ENCODE results near the gene PIAS1.

DNA sequence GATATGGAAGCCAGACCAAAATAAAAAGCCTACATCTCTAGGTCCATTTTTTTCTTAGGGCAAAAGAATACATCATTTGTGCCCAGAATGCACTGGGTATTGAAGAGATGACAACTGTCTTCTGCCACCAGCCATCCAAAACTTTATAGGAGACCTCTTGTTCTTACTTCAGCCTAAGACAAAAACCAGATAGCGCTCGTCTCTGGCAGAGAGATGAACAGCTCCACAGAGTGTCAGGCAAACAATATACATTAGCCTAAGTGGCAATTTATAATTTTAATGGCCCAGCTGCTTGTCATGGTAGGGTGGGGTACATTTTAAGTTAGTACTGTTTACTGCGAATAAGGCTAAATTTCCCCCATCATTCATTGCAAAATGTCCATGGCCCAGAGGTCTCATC is 38.9 kb upstream of the PIAS1 start:
- TF ChIP-seq, protein P1, sequence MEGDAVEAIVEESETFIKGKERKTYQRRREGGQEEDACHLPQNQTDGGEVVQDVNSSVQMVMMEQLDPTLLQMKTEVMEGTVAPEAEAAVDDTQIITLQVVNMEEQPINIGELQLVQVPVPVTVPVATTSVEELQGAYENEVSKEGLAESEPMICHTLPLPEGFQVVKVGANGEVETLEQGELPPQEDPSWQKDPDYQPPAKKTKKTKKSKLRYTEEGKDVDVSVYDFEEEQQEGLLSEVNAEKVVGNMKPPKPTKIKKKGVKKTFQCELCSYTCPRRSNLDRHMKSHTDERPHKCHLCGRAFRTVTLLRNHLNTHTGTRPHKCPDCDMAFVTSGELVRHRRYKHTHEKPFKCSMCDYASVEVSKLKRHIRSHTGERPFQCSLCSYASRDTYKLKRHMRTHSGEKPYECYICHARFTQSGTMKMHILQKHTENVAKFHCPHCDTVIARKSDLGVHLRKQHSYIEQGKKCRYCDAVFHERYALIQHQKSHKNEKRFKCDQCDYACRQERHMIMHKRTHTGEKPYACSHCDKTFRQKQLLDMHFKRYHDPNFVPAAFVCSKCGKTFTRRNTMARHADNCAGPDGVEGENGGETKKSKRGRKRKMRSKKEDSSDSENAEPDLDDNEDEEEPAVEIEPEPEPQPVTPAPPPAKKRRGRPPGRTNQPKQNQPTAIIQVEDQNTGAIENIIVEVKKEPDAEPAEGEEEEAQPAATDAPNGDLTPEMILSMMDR (tag by site-specific recombination; IDR thresholded peaks at IDR 0.05): no peak
- TF ChIP-seq ZNF10 (tag by site-specific recombination; IDR thresholded peaks at IDR 0.05) (no peak), ZXDB (tag by site-specific recombination; IDR thresholded peaks at IDR 0.05) (no peak), ZBTB17 (tag by site-specific recombination; IDR thresholded peaks at IDR 0.05) (no peak), ZNF510 (tag by site-specific recombination; IDR thresholded peaks at IDR 0.05; ENCODE audit: insufficient replicate concordance) (no peak), OSR2 (tag by site-specific recombination; IDR thresholded peaks at IDR 0.05) (no peak)
- TF ChIP-seq, protein P2, sequence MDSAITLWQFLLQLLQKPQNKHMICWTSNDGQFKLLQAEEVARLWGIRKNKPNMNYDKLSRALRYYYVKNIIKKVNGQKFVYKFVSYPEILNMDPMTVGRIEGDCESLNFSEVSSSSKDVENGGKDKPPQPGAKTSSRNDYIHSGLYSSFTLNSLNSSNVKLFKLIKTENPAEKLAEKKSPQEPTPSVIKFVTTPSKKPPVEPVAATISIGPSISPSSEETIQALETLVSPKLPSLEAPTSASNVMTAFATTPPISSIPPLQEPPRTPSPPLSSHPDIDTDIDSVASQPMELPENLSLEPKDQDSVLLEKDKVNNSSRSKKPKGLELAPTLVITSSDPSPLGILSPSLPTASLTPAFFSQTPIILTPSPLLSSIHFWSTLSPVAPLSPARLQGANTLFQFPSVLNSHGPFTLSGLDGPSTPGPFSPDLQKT (IDR thresholded peaks at IDR 0.05; ENCODE audit: borderline replicate concordance, low read depth, low read length): no peak
- TF ChIP-seq, protein P3, sequence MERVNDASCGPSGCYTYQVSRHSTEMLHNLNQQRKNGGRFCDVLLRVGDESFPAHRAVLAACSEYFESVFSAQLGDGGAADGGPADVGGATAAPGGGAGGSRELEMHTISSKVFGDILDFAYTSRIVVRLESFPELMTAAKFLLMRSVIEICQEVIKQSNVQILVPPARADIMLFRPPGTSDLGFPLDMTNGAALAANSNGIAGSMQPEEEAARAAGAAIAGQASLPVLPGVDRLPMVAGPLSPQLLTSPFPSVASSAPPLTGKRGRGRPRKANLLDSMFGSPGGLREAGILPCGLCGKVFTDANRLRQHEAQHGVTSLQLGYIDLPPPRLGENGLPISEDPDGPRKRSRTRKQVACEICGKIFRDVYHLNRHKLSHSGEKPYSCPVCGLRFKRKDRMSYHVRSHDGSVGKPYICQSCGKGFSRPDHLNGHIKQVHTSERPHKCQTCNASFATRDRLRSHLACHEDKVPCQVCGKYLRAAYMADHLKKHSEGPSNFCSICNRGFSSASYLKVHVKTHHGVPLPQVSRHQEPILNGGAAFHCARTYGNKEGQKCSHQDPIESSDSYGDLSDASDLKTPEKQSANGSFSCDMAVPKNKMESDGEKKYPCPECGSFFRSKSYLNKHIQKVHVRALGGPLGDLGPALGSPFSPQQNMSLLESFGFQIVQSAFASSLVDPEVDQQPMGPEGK (tag by site-specific recombination; IDR thresholded peaks at IDR 0.05): no peak
- TF ChIP-seq, protein P4, sequence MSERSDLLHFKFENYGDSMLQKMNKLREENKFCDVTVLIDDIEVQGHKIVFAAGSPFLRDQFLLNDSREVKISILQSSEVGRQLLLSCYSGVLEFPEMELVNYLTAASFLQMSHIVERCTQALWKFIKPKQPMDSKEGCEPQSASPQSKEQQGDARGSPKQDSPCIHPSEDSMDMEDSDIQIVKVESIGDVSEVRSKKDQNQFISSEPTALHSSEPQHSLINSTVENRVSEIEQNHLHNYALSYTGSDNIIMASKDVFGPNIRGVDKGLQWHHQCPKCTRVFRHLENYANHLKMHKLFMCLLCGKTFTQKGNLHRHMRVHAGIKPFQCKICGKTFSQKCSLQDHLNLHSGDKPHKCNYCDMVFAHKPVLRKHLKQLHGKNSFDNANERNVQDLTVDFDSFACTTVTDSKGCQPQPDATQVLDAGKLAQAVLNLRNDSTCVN (tag by site-specific recombination; optimal IDR thresholded peaks at IDR 0.05): no peak
- TF ChIP-seq, protein P5, sequence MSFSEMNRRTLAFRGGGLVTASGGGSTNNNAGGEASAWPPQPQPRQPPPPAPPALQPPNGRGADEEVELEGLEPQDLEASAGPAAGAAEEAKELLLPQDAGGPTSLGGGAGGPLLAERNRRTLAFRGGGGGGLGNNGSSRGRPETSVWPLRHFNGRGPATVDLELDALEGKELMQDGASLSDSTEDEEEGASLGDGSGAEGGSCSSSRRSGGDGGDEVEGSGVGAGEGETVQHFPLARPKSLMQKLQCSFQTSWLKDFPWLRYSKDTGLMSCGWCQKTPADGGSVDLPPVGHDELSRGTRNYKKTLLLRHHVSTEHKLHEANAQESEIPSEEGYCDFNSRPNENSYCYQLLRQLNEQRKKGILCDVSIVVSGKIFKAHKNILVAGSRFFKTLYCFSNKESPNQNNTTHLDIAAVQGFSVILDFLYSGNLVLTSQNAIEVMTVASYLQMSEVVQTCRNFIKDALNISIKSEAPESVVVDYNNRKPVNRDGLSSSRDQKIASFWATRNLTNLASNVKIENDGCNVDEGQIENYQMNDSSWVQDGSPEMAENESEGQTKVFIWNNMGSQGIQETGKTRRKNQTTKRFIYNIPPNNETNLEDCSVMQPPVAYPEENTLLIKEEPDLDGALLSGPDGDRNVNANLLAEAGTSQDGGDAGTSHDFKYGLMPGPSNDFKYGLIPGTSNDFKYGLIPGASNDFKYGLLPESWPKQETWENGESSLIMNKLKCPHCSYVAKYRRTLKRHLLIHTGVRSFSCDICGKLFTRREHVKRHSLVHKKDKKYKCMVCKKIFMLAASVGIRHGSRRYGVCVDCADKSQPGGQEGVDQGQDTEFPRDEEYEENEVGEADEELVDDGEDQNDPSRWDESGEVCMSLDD (tag by site-specific recombination; IDR thresholded peaks at IDR 0.05): no peak
- TF ChIP-seq, protein P6, sequence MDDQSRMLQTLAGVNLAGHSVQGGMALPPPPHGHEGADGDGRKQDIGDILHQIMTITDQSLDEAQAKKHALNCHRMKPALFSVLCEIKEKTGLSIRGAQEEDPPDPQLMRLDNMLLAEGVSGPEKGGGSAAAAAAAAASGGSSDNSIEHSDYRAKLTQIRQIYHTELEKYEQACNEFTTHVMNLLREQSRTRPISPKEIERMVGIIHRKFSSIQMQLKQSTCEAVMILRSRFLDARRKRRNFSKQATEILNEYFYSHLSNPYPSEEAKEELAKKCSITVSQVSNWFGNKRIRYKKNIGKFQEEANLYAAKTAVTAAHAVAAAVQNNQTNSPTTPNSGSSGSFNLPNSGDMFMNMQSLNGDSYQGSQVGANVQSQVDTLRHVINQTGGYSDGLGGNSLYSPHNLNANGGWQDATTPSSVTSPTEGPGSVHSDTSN (CRISPR knock-in tag; IDR thresholded peaks at IDR 0.05): no peak
- TF ChIP-seq, protein P7, sequence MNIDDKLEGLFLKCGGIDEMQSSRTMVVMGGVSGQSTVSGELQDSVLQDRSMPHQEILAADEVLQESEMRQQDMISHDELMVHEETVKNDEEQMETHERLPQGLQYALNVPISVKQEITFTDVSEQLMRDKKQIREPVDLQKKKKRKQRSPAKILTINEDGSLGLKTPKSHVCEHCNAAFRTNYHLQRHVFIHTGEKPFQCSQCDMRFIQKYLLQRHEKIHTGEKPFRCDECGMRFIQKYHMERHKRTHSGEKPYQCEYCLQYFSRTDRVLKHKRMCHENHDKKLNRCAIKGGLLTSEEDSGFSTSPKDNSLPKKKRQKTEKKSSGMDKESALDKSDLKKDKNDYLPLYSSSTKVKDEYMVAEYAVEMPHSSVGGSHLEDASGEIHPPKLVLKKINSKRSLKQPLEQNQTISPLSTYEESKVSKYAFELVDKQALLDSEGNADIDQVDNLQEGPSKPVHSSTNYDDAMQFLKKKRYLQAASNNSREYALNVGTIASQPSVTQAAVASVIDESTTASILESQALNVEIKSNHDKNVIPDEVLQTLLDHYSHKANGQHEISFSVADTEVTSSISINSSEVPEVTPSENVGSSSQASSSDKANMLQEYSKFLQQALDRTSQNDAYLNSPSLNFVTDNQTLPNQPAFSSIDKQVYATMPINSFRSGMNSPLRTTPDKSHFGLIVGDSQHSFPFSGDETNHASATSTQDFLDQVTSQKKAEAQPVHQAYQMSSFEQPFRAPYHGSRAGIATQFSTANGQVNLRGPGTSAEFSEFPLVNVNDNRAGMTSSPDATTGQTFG (tag by site-specific recombination; IDR thresholded peaks at IDR 0.05; ENCODE audit: borderline replicate concordance): no peak
- TF ChIP-seq, protein P8, sequence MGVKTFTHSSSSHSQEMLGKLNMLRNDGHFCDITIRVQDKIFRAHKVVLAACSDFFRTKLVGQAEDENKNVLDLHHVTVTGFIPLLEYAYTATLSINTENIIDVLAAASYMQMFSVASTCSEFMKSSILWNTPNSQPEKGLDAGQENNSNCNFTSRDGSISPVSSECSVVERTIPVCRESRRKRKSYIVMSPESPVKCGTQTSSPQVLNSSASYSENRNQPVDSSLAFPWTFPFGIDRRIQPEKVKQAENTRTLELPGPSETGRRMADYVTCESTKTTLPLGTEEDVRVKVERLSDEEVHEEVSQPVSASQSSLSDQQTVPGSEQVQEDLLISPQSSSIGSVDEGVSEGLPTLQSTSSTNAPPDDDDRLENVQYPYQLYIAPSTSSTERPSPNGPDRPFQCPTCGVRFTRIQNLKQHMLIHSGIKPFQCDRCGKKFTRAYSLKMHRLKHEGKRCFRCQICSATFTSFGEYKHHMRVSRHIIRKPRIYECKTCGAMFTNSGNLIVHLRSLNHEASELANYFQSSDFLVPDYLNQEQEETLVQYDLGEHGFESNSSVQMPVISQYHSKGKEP (tag by site-specific recombination; IDR thresholded peaks at IDR 0.05): no peak

Data from HEK293 (cell line).